Measurements from ENCODE around the gene FLNC. TPM values are rescaled to one million over a fixed set of nuclear protein-coding genes. Genes with fewer than 3 reads are reported as not detected.

FLNC gene
- total and polyA plus RNA-seq, 9 of the 15 experiments (the other 6 are each of a cell fraction or from before 2014, with no cell fraction given): 0.90 to 155 (median 28.8) TPM

DNA sequence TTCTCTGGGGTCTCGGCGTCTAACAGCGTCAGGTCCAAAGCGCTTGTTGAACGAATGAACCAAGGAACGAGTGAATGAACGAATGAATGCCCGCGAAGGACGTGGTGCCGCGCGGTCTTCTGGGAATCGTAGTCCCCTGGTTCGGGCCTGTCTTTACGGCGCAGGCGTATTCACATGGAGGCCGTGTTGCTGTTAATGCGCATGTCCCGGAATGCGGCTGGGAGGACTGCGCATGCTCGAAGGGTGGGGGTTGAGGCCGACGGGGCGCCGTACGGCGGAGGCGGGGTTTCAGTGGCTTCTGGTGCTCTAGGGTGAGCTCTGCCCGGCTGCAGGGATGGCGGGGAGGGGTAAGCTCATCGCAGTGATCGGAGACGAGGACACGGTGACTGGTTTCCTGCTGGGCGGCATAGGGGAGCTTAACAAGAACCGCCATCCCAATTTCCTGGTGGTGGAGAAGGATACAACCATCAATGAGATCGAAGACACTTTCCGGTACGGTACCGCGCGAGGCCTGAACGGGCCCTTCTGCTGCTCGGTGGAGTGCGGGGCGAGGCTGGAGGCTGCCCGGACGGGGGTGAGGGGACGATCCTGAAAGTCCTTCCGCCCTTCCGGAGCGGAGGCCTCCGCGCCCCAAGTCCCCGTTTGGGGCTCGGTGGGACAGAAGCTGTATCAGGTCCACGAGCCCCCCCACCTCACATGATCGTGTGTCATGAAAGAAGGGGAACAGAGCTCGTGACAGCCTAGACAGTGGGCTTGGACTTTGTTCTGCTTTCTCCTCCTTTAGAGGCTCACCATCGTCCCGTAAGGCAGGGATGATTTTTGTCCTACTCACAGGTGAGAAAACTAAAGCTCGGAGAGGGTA, 32.6 kb downstream of the FLNC start, which contains the start of gene ATP6V1F (continued):
- no peak for TF ChIP-seq BACH1 (tag; IDR thresholded peaks at IDR 0.05)
- TF ChIP-seq ATF7 (IDR thresholded peaks at IDR 0.05): peak; percentile 79
- TF ChIP-seq, protein P1, sequence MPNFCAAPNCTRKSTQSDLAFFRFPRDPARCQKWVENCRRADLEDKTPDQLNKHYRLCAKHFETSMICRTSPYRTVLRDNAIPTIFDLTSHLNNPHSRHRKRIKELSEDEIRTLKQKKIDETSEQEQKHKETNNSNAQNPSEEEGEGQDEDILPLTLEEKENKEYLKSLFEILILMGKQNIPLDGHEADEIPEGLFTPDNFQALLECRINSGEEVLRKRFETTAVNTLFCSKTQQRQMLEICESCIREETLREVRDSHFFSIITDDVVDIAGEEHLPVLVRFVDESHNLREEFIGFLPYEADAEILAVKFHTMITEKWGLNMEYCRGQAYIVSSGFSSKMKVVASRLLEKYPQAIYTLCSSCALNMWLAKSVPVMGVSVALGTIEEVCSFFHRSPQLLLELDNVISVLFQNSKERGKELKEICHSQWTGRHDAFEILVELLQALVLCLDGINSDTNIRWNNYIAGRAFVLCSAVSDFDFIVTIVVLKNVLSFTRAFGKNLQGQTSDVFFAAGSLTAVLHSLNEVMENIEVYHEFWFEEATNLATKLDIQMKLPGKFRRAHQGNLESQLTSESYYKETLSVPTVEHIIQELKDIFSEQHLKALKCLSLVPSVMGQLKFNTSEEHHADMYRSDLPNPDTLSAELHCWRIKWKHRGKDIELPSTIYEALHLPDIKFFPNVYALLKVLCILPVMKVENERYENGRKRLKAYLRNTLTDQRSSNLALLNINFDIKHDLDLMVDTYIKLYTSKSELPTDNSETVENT (CRISPR knock-in tag; IDR thresholded peaks at IDR 0.05): peak; percentile 75; the same call in 1 of the 2 replicates
- peak; percentile 87 for TF ChIP-seq RBBP5 (IDR thresholded peaks at IDR 0.05; ENCODE audit: borderline replicate concordance, insufficient read depth, low read length, poor library complexity, severe bottlenecking)
- TF ChIP-seq SUPT5H (IDR thresholded peaks at IDR 0.05): peak; percentile 93
- no peak for TF ChIP-seq ZNF507 (tag; conservative IDR thresholded peaks at IDR 0.05)
- TF ChIP-seq GTF2F1 (IDR thresholded peaks at IDR 0.05; ENCODE audit: low read depth, low read length): no peak; the same call in 1 of the 2 replicates
- no peak; the same call in 1 of the 2 replicates for TF ChIP-seq HSF4 (CRISPR knock-in tag; IDR thresholded peaks at IDR 0.05; ENCODE audit: borderline replicate concordance)
- peak; percentile 67; the same call in 1 of the 2 replicates for TF ChIP-seq NR4A1 (CRISPR knock-in tag; IDR thresholded peaks at IDR 0.05)
- no peak for TF ChIP-seq NR4A1 (tag; IDR thresholded peaks at IDR 0.05)
- peak in 2 of 3 experiments; percentile 50 to 77 for TF ChIP-seq YY1 (IDR thresholded peaks at IDR 0.05; ENCODE audit: borderline replicate concordance in 1 of 3, control insufficient read depth in 1 of 3, extremely low read depth in 1 of 3, insufficient read depth in 3 of 3, insufficient read length in 1 of 3, insufficient replicate concordance in 2 of 3, low read depth in 1 of 3, low read length in 2 of 3)
- no peak for TF ChIP-seq ZNF217 (CRISPR knock-in tag; IDR thresholded peaks at IDR 0.05)
- no peak for TF ChIP-seq RBM39 (optimal IDR thresholded peaks at IDR 0.05; ENCODE audit: low read depth, low read length)
- peak; percentile 72 for TF ChIP-seq GABPB1 (CRISPR knock-in tag; IDR thresholded peaks at IDR 0.05)
- no peak for TF ChIP-seq POU5F1 (IDR thresholded peaks at IDR 0.05; ENCODE audit: borderline replicate concordance, low read depth, low read length, partially characterized antibody)
- no peak for TF ChIP-seq BCL6 (CRISPR knock-in tag; IDR thresholded peaks at IDR 0.05)
- no peak for TF ChIP-seq OTX1 (CRISPR knock-in tag; IDR thresholded peaks at IDR 0.05)
- TF ChIP-seq JUN (IDR thresholded peaks at IDR 0.05; ENCODE audit: borderline replicate concordance, low read depth, low read length): no peak; the same call in 1 of the 2 replicates
- TF ChIP-seq JUN (CRISPR knock-in tag; IDR thresholded peaks at IDR 0.05; ENCODE audit: borderline replicate concordance): no peak
- no peak for TF ChIP-seq BRD9 (IDR thresholded peaks at IDR 0.05; ENCODE audit: low read depth, partially characterized antibody)
- TF ChIP-seq ZFX (CRISPR knock-in tag; IDR thresholded peaks at IDR 0.05): peak; percentile 88
- TF ChIP-seq HLTF (IDR thresholded peaks at IDR 0.05): peak; percentile 84; the same call in 1 of the 2 replicates
- TF ChIP-seq MAZ (CRISPR knock-in tag; conservative IDR thresholded peaks at IDR 0.05 in 1 of 2, IDR thresholded peaks at IDR 0.05 in 1 of 2): peak; percentile 95 to 96; a peak in 3 of 4 replicates
- TF ChIP-seq, protein P2, sequence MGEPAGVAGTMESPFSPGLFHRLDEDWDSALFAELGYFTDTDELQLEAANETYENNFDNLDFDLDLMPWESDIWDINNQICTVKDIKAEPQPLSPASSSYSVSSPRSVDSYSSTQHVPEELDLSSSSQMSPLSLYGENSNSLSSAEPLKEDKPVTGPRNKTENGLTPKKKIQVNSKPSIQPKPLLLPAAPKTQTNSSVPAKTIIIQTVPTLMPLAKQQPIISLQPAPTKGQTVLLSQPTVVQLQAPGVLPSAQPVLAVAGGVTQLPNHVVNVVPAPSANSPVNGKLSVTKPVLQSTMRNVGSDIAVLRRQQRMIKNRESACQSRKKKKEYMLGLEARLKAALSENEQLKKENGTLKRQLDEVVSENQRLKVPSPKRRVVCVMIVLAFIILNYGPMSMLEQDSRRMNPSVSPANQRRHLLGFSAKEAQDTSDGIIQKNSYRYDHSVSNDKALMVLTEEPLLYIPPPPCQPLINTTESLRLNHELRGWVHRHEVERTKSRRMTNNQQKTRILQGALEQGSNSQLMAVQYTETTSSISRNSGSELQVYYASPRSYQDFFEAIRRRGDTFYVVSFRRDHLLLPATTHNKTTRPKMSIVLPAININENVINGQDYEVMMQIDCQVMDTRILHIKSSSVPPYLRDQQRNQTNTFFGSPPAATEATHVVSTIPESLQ (CRISPR knock-in tag; IDR thresholded peaks at IDR 0.05): 0 out of 2 replicates have a peak, but pooled peaks have one; percentile 72
